K562 (cell line): Measurements from ENCODE around the gene CDR2L. TPM values are rescaled to one million over a fixed set of nuclear protein-coding genes. Genes with fewer than 3 reads are reported as not detected.
A peak's percentile ranks its signal among the peaks of the same experiment; 100 is the strongest.

Experiments used
- CBFA2T3 ChIP-seq: fragments of 450-650 bp; IDR thresholded peaks from 2 replicates; pipeline ENCODE4 v1.6.1; 2017
- CEBPZ ChIP-seq: fragments of 150-350 bp; IDR thresholded peaks from 2 replicates; pipeline ENCODE4 v1.6.1; 2014; ENCODE audit warnings: low read depth, mild to moderate bottlenecking, low read length, borderline replicate concordance
- LEF1 ChIP-seq: fragments of 450-650 bp; IDR thresholded peaks from 2 replicates; pipeline ENCODE4 v1.6.1; 2016; ENCODE audit warnings: mild to moderate bottlenecking
- MGA ChIP-seq: fragments of 450-650 bp; IDR thresholded peaks from 2 replicates; pipeline ENCODE4 v1.6.1; 2016; ENCODE audit warnings: mild to moderate bottlenecking, moderate library complexity
- MTA2 ChIP-seq: fragments of 450-650 bp; IDR thresholded peaks from 2 replicates; pipeline ENCODE4 v1.6.1; 2016; ENCODE audit warnings: low read depth
- NRF1 ChIP-seq, 2 experiments: fragments of 450-650 bp; IDR thresholded peaks in 1 of 2; conservative IDR thresholded peaks in 1 of 2; 2 replicates each; pipeline ENCODE4 v1.6.1; 2014; ENCODE audit warnings: mild to moderate bottlenecking in 2 of 2
- RBM25 ChIP-seq: fragments of 200-400 bp; formaldehyde crosslinking; IDR thresholded peaks from 2 replicates; pipeline ENCODE4 v1.6.1; 2018; ENCODE audit warnings: low read length, low read depth, moderate library complexity; ENCODE audit not compliant: severe bottlenecking
- SREBF1 ChIP-seq: fragments of 150-350 bp; IDR thresholded peaks from 2 replicates; pipeline ENCODE4 v1.6.1; 2014; ENCODE audit warnings: antibody characterized with exemption, low read depth, low read length, borderline replicate concordance
- ZNF133 ChIP-seq: fragments of 250-450 bp; sonication (Bioruptor Pico); IDR thresholded peaks from 2 replicates; pipeline ENCODE4 v1.4.0; 2020; ENCODE audit warnings: mild to moderate bottlenecking
- ZNF274 ChIP-seq: IDR thresholded peaks from 2 replicates; pipeline ENCODE4 v1.6.1; 2011; ENCODE audit warnings: low read depth, mild to moderate bottlenecking, low read length, moderate library complexity, borderline replicate concordance
- ZNF324 ChIP-seq: fragments of 250-450 bp; sonication (Bioruptor Pico); IDR thresholded peaks from 2 replicates; pipeline ENCODE4 v1.4.0; 2020; ENCODE audit warnings: mild to moderate bottlenecking
- ZNF431 ChIP-seq: sonication (generic); formaldehyde crosslinking; IDR thresholded peaks from 2 replicates; pipeline ENCODE4 v1.8.0; 2022; ENCODE audit warnings: mild to moderate bottlenecking, missing genetic modification reagents
- ZNF584 ChIP-seq: fragments of 200-800 bp; sonication (Bioruptor generic); IDR thresholded peaks from 2 replicates; pipeline ENCODE4 v1.6.1; 2016; ENCODE audit warnings: low read depth, mild to moderate bottlenecking, missing genetic modification characterization, missing compliant biosample characterization
- polyA plus RNA-seq, 8 experiments: library from polyadenylated mRNA; depleted of rRNA in 4 of 8; stranded (reverse) in 5 of 8; unstranded in 3 of 8; fragments of >200 nt; fragmentation: Nextera tagmentation in 2 of 8; fragmentation: Illumina TruSeq in 1 of 8; extraction: Ambion mirVana in 2 of 8; extraction: Trizol in 1 of 8; gene quantifications; 2 replicates each; pipeline versions ENCODE4 v1.2.1 to v1.2.3, GENCODE V29; 2011 to 2014; ENCODE audit warnings: inconsistent platforms in 1 of 8, missing spikeins in 1 of 8
- total RNA-seq, 7 experiments: library from RNA; depleted of rRNA in 6 of 7; stranded (reverse); fragments of >200 nt in 6 of 7; fragmentation: Illumina TruSeq in 2 of 7; extraction: Trizol in 2 of 7; gene quantifications; 2 replicates each; pipeline versions ENCODE4 v1.2.1 to v1.2.3, GENCODE V29; 2011 to 2021; ENCODE audit warnings: low replicate concordance in 1 of 7

Gene CDR2L
- total and polyA plus RNA-seq, 9 of the 15 experiments (the other 6 are each of a cell fraction or from before 2014, with no cell fraction given), result 2.7 to 16.0 (median 7.3) TPM

GRCh38 chr17:74981979-74982662 lies 5.3 kb upstream of the CDR2L start (continued):
- no peak for TF ChIP-seq CEBPZ
- no peak for TF ChIP-seq SREBF1
- no peak for TF ChIP-seq ZNF274
- TF ChIP-seq CBFA2T3, result peak; percentile 52; the same call in 1 of the 2 replicates
- no peak; the same call in 1 of the 2 replicates for TF ChIP-seq ZNF584
- no peak for TF ChIP-seq ZNF324 (CRISPR knock-in tag)
- 0 out of 2 replicates have a peak, but pooled peaks have one; percentile 9 for TF ChIP-seq ZNF431
- TF ChIP-seq ZNF133 (CRISPR knock-in tag), result no peak
- TF ChIP-seq NRF1 (conservative IDR thresholded peaks at IDR 0.05 in 1 of 2, IDR thresholded peaks at IDR 0.05 in 1 of 2), result peak; percentile 89 to 91
- no peak for TF ChIP-seq RBM25
- TF ChIP-seq MTA2, result no peak
- peak; percentile 86 for TF ChIP-seq LEF1
- TF ChIP-seq MGA, result peak; percentile 87
